HG03060 (cell line): ENCODE measurements around the gene KIAA1671.

Source experiments
- ATAC-seq: cut with Tn5 transposase; IDR thresholded peaks from one replicate; pipeline ENCODE4 v1.9.1; 2021; ENCODE audit warnings: low read depth, moderate number of reproducible peaks; ENCODE audit not compliant: unreplicated experiment

Gene KIAA1671

GRCh38 chr22:25134451-25134850 lies 181.9 kb downstream of the KIAA1671 start:
- ATAC-seq = no peak

- no peak for ATAC-seq
Observed at GRCh38 chr22:25136953-25137576, 184.5 kb downstream of the KIAA1671 start.

- no peak for ATAC-seq
Observed at GRCh38 chr22:25137577-25138525, 185.3 kb downstream of the KIAA1671 start.

GRCh38 chr22:25139062-25139461 lies 186.5 kb downstream of the KIAA1671 start:
- no peak for ATAC-seq

- ATAC-seq = no peak
Observed at GRCh38 chr22:25142102-25142501, 189.6 kb downstream of the KIAA1671 start.

- ATAC-seq = no peak
Observed at GRCh38 chr22:25143156-25144076, 190.9 kb downstream of the KIAA1671 start.

- ATAC-seq = no peak
Observed at GRCh38 chr22:25144522-25144921, 192.0 kb downstream of the KIAA1671 start.

GRCh38 chr22:25146307-25146706 lies 193.8 kb downstream of the KIAA1671 start:
- ATAC-seq = no peak

GRCh38 chr22:25146906-25147641 lies 194.6 kb downstream of the KIAA1671 start:
- no peak for ATAC-seq

GRCh38 chr22:25147642-25147928 lies 195.1 kb downstream of the KIAA1671 start:
- ATAC-seq = no peak

- no peak for ATAC-seq
Observed at GRCh38 chr22:25148149-25148691, 195.7 kb downstream of the KIAA1671 start.

- no peak for ATAC-seq
Observed at GRCh38 chr22:25149014-25149413, 196.5 kb downstream of the KIAA1671 start.

GRCh38 chr22:25153961-25154666 lies 201.6 kb downstream of the KIAA1671 start:
- no peak for ATAC-seq

- no peak for ATAC-seq
Observed at GRCh38 chr22:25154667-25154999, 202.1 kb downstream of the KIAA1671 start.

GRCh38 chr22:25156736-25157135 lies 204.2 kb downstream of the KIAA1671 start:
- no peak for ATAC-seq

GRCh38 chr22:25159028-25159427 lies 206.5 kb downstream of the KIAA1671 start:
- no peak for ATAC-seq

- no peak for ATAC-seq
Observed at GRCh38 chr22:25160120-25160996, 207.8 kb downstream of the KIAA1671 start.
